GM12878 (cell line): ENCODE data around the gene GNB5. TPM values are rescaled to one million over a fixed set of nuclear protein-coding genes. Genes with fewer than 3 reads are reported as not detected.
A peak's percentile ranks its signal among the peaks of the same experiment; 100 is the strongest.

ENCODE experiments used
- CBX3 ChIP-seq: fragments of 200-600 bp; sonication (generic); IDR thresholded peaks from 2 replicates; pipeline ENCODE4 v1.6.1; 2016; ENCODE audit warnings: low read depth, borderline replicate concordance
- CEBPZ ChIP-seq: fragments of 150-350 bp; IDR thresholded peaks from 2 replicates; pipeline ENCODE4 v1.6.1; 2016; ENCODE audit warnings: low read depth, low read length
- CHD2 ChIP-seq: IDR thresholded peaks from 2 replicates; pipeline ENCODE4 v1.6.1; 2011; ENCODE audit warnings: low read depth, low read length, improper control_type of control experiment, borderline replicate concordance
- EZH2 ChIP-seq: IDR thresholded peaks from 2 replicates; pipeline ENCODE4 v1.6.1; 2012; ENCODE audit warnings: low read depth, mild to moderate bottlenecking, control low read depth, inconsistent platforms, low read length, borderline replicate concordance; ENCODE audit not compliant: control insufficient read depth
- FOS ChIP-seq: IDR thresholded peaks from 3 replicates; pipeline ENCODE4 v1.6.1; 2011; ENCODE audit warnings: borderline replicate concordance; ENCODE audit not compliant: insufficient read length; ENCODE audit errors: extremely low read depth
- FOXK2 ChIP-seq: fragments of 450-650 bp; IDR thresholded peaks from 2 replicates; pipeline ENCODE4 v1.6.1; 2017; ENCODE audit warnings: mild to moderate bottlenecking, moderate library complexity
- FOXM1 ChIP-seq: IDR thresholded peaks from 2 replicates; pipeline ENCODE4 v1.6.1; 2012; ENCODE audit warnings: low read depth, mild to moderate bottlenecking, inconsistent platforms, low read length, moderate library complexity
- GATAD2B ChIP-seq: fragments of 450-650 bp; conservative IDR thresholded peaks from 2 replicates; pipeline ENCODE4 v1.6.1; 2017; ENCODE audit warnings: low read depth, mild to moderate bottlenecking, moderate library complexity
- KAT2A ChIP-seq: conservative IDR thresholded peaks from 2 replicates; pipeline ENCODE4 v1.6.1; 2011; ENCODE audit warnings: low read depth, low read length; ENCODE audit not compliant: control insufficient read depth
- MXI1 ChIP-seq: fragments of 150-350 bp; IDR thresholded peaks from 2 replicates; pipeline ENCODE4 v1.6.1; 2011; ENCODE audit warnings: low read depth, mild to moderate bottlenecking, inconsistent platforms, low read length, improper control_type of control experiment
- MYC ChIP-seq: IDR thresholded peaks from 2 replicates; pipeline ENCODE4 v1.6.1; 2011; ENCODE audit warnings: mild to moderate bottlenecking, low read length, moderate library complexity, inconsistent platforms; ENCODE audit not compliant: insufficient read depth, insufficient replicate concordance, insufficient read length, severe bottlenecking
- NFYB ChIP-seq: IDR thresholded peaks from 2 replicates; pipeline ENCODE4 v1.6.1; 2011; ENCODE audit warnings: low read depth, mild to moderate bottlenecking, low read length, improper control_type of control experiment, moderate library complexity; ENCODE audit not compliant: insufficient read depth
- PKNOX1 ChIP-seq: fragments of 450-650 bp; IDR thresholded peaks from 2 replicates; pipeline ENCODE4 v1.6.1; 2016; ENCODE audit warnings: mild to moderate bottlenecking
- RELB ChIP-seq: fragments of 450-650 bp; IDR thresholded peaks from 2 replicates; pipeline ENCODE4 v1.6.1; 2017; ENCODE audit warnings: low read depth, mild to moderate bottlenecking, moderate library complexity
- SREBF2 ChIP-seq: IDR thresholded peaks from 2 replicates; pipeline ENCODE4 v1.6.1; 2012; ENCODE audit warnings: mild to moderate bottlenecking, low read length
- SUPT20H ChIP-seq: IDR thresholded peaks from 2 replicates; pipeline ENCODE4 v1.6.1; 2011; ENCODE audit warnings: low read depth, mild to moderate bottlenecking, low read length, moderate library complexity, borderline replicate concordance; ENCODE audit not compliant: control insufficient read depth
- ZBTB40 ChIP-seq: fragments of 450-650 bp; IDR thresholded peaks from 2 replicates; pipeline ENCODE4 v1.6.1; 2016; ENCODE audit warnings: mild to moderate bottlenecking, moderate library complexity, borderline replicate concordance
- ZNF207 ChIP-seq: fragments of 450-650 bp; IDR thresholded peaks from 2 replicates; pipeline ENCODE4 v1.6.1; 2014; ENCODE audit warnings: antibody characterized with exemption, mild to moderate bottlenecking, borderline replicate concordance
- ZNF384 ChIP-seq: IDR thresholded peaks from 2 replicates; pipeline ENCODE4 v1.6.1; 2012; ENCODE audit warnings: low read depth, mild to moderate bottlenecking, low read length, improper control_type of control experiment, borderline replicate concordance
- polyA plus RNA-seq, 11 experiments: library from polyadenylated mRNA; depleted of rRNA in 4 of 11; unstranded in 6 of 11; stranded (reverse) in 5 of 11; fragments of >200 nt; fragmentation: Nextera tagmentation in 4 of 11; fragmentation: Illumina TruSeq in 1 of 11; extraction: Ambion mirVana in 4 of 11; extraction: Trizol in 1 of 11; gene quantifications; 1 replicate in 1 of 11; 2 replicates in 10 of 11; pipeline versions ENCODE4 v1.2.1 to v1.2.3, GENCODE V29; 2011 to 2016; ENCODE audit warnings: inconsistent platforms in 2 of 11, missing spikeins in 2 of 11, low read depth in 1 of 11
- total RNA-seq, 4 experiments: library from RNA; depleted of rRNA in 3 of 4; stranded (reverse); fragments of >200 nt in 3 of 4; fragmentation: Illumina TruSeq in 1 of 4; extraction: Trizol in 1 of 4; gene quantifications; 2 replicates each; pipeline versions ENCODE4 v1.2.1 to v1.2.3, GENCODE V29; 2013 to 2021

GNB5 gene
- total and polyA plus RNA-seq, 10 of the 15 experiments (the other 5 are each of a cell fraction or from before 2014, with no cell fraction given), result 2.4 to 25.9 (median 15.2) TPM

- TF ChIP-seq CBX3, result no peak
- no peak for TF ChIP-seq SUPT20H
- no peak for TF ChIP-seq EZH2
- TF ChIP-seq CHD2, result no peak
- no peak for TF ChIP-seq PKNOX1
- TF ChIP-seq MXI1, result no peak
- no peak for TF ChIP-seq CEBPZ
- TF ChIP-seq NFYB, result no peak
- TF ChIP-seq FOS, result no peak
- TF ChIP-seq RELB, result 0 out of 2 replicates have a peak, but pooled peaks have one; percentile 47
- no peak for TF ChIP-seq FOXM1
- TF ChIP-seq SREBF2, result no peak
- no peak for TF ChIP-seq KAT2A
- no peak; the same call in 1 of the 2 replicates for TF ChIP-seq ZBTB40
- no peak for TF ChIP-seq FOXK2
- TF ChIP-seq ZNF384, result no peak
- TF ChIP-seq ZNF207, result no peak
- TF ChIP-seq MYC, result no peak
- no peak for TF ChIP-seq GATAD2B
These were observed 41.1 kb upstream of the GNB5 start (continued) for GRCh38 chr15:52232327-52232726.
